HCT116 (cell line): Measurements from ENCODE around the gene SNX3. TPM values are rescaled to one million over a fixed set of nuclear protein-coding genes. Genes with fewer than 3 reads are reported as not detected.

Experiments used
- ATAC-seq: fragments of 200-7000 bp; cut with Tn5 transposase; 2 replicates; pipeline ENCODE4 v1.9.1; 2020; ENCODE audit warnings: mild to moderate bottlenecking, moderate library complexity
- BruUV-seq: library from RNA; stranded (reverse); fragments of 400-500 nt; replicated peaks from 2 replicates; lab custom pipeline; 2021; lab: Mats Ljungman, UMichigan
- CTCF ChIA-PET: fragments of 300-600 bp; sonication (Branson Sonifier 250); formaldehyde crosslinking; loops from one replicate; lab custom pipeline; 2021; ENCODE audit warnings: antibody characterized with exemption; lab: Charles Lee
- POLR2A ChIA-PET: fragments of 300-600, 350-600 bp; sonication (Branson Sonifier 250); formaldehyde crosslinking; loops from one replicate; lab custom pipeline; 2021; ENCODE audit warnings: antibody characterized with exemption; lab: Charles Lee
- RAD21 ChIA-PET, 2 experiments: fragments of 300-600 bp; sonication (Branson Sonifier 250); formaldehyde crosslinking; loops; one replicate each; lab custom pipeline; 2023; ENCODE audit warnings: low total read pairs in 2 of 2; ENCODE audit not compliant: uncharacterized antibody in 2 of 2, unreplicated experiment in 2 of 2, low non-redundant PET in 1 of 2; lab: Charles Lee
- DNase-seq: peaks from one replicate; pipeline ENCODE4 v3.0.0-alpha.2; 2010; ENCODE audit warnings: low read depth, low spot score
- H2AFZ ChIP-seq: fragments of 200-600 bp; shearing (Covaris generic), sonication (generic); 2 replicates; pipeline ENCODE4 v1.6.1; 2017; ENCODE audit warnings: low read depth, mixed run types, mixed read lengths, antibody characterized with exemption, low read length; ENCODE audit not compliant: poor library complexity, severe bottlenecking
- H3K27ac ChIP-seq: 2 replicates; pipeline ENCODE4 v1.5.1; 2012; ENCODE audit warnings: low read depth, low read length
- H3K27me3 ChIP-seq: fragments of 200-600 bp; sonication (generic); 2 replicates; pipeline ENCODE4 v1.6.1; 2016; ENCODE audit warnings: mixed run types, low read length, mixed read lengths; ENCODE audit not compliant: insufficient read depth
- H3K36me3 ChIP-seq, 2 experiments: fragments of 200-500 bp in 1 of 2; fragments of 200-600 bp in 1 of 2; sonication (Bioruptor generic) in 1 of 2; sonication (generic) in 1 of 2; 2 replicates each; pipeline versions ENCODE4 v1.5.1 to v1.6.1; 2014 to 2016; ENCODE audit warnings: low read length in 2 of 2, inconsistent platforms in 1 of 2, mixed read lengths in 1 of 2, mixed run types in 1 of 2; ENCODE audit not compliant: insufficient read depth in 2 of 2, control insufficient read depth in 1 of 2
- H3K4me1 ChIP-seq, 2 experiments: fragments of 200-600 bp in 1 of 2; sonication (generic) in 1 of 2; 2 replicates each; pipeline versions ENCODE4 v1.5.1 to v1.6.1; 2012 to 2017; ENCODE audit warnings: low read length in 2 of 2, inconsistent platforms in 1 of 2, mild to moderate bottlenecking in 1 of 2, mixed read lengths in 1 of 2, mixed run types in 1 of 2, moderate library complexity in 1 of 2; ENCODE audit not compliant: insufficient read depth in 2 of 2, control insufficient read depth in 1 of 2
- H3K4me2 ChIP-seq: fragments of 200-600 bp; sonication (generic); 2 replicates; pipeline ENCODE4 v1.6.1; 2017; ENCODE audit warnings: mixed run types, low read length, mixed read lengths
- H3K4me3 ChIP-seq, 2 experiments: fragments of 200-600 bp in 1 of 2; sonication (generic) in 1 of 2; replicated peaks in 1 of 2; 2 replicates each; pipeline ENCODE4 v1.5.1; 2011 to 2016; ENCODE audit warnings: low read length in 2 of 2, control low read depth in 1 of 2, low read depth in 1 of 2, mild to moderate bottlenecking in 1 of 2, mixed read lengths in 1 of 2, mixed run types in 1 of 2
- H3K79me2 ChIP-seq: fragments of 200-600 bp; sonication (generic); 2 replicates; pipeline ENCODE4 v1.6.1; 2017; ENCODE audit warnings: mild to moderate bottlenecking, mixed run types, low read length, moderate library complexity, mixed read lengths; ENCODE audit not compliant: insufficient read depth
- H3K9ac ChIP-seq: fragments of 200-600 bp; sonication (generic); 2 replicates; pipeline ENCODE4 v1.6.1; 2016; ENCODE audit warnings: low read length, mixed read lengths
- H3K9me2 ChIP-seq: fragments of 200-600 bp; sonication (generic), shearing (Covaris generic); 2 replicates; pipeline ENCODE4 v1.6.1; 2017; ENCODE audit warnings: mixed run types, mild to moderate bottlenecking, moderate library complexity; ENCODE audit not compliant: insufficient read depth
- H3K9me3 ChIP-seq, 2 experiments: fragments of 200-500 bp in 1 of 2; fragments of 200-600 bp in 1 of 2; sonication (Bioruptor generic) in 1 of 2; sonication (generic) in 1 of 2; 2 replicates each; pipeline ENCODE4 v1.6.1; 2014 to 2017; ENCODE audit warnings: low read length in 2 of 2, mixed read lengths in 2 of 2, inconsistent platforms in 1 of 2, low read depth in 1 of 2, mild to moderate bottlenecking in 1 of 2, mixed run types in 1 of 2, moderate library complexity in 1 of 2; ENCODE audit not compliant: control insufficient read depth in 1 of 2, insufficient read depth in 1 of 2
- H4K20me1 ChIP-seq: fragments of 200-600 bp; sonication (generic), shearing (Covaris generic); 2 replicates; pipeline ENCODE4 v1.6.1; 2017; ENCODE audit warnings: mixed run types, mild to moderate bottlenecking, moderate library complexity; ENCODE audit not compliant: insufficient read depth
- CEBPB ChIP-seq: IDR thresholded peaks from 2 replicates; pipeline ENCODE4 v1.6.1; 2012; ENCODE audit warnings: low read depth
- EZH2 ChIP-seq: fragments of 200-600 bp; sonication (generic); IDR thresholded peaks from 2 replicates; pipeline ENCODE4 v1.6.1; 2017; ENCODE audit warnings: antibody characterized with exemption, mixed run types
- JUND ChIP-seq: IDR thresholded peaks from 2 replicates; pipeline ENCODE4 v1.6.1; 2012
- POLR2AphosphoS5 ChIP-seq: IDR thresholded peaks from 2 replicates; pipeline ENCODE4 v1.6.1; 2011; ENCODE audit warnings: mild to moderate bottlenecking, low read depth, low read length, moderate library complexity
- RAD21 ChIP-seq: IDR thresholded peaks from 2 replicates; pipeline ENCODE4 v1.6.1; 2012; ENCODE audit warnings: low read depth, mild to moderate bottlenecking
- SRF ChIP-seq: IDR thresholded peaks from 2 replicates; pipeline ENCODE4 v1.6.1; 2012; ENCODE audit warnings: low read depth
- YY1 ChIP-seq: IDR thresholded peaks from 2 replicates; pipeline ENCODE4 v1.6.1; 2011; ENCODE audit warnings: low read length, low read depth, moderate library complexity, mild to moderate bottlenecking; ENCODE audit not compliant: insufficient replicate concordance; ENCODE audit errors: extremely low read depth
- ZFX ChIP-seq: fragments of 450-650 bp; IDR thresholded peaks from 2 replicates; pipeline ENCODE4 v1.6.1; 2017
- intact Hi-C: fragments of 100-400 bp; cut with micrococcal nuclease; formaldehyde crosslinking; loops from 2 replicates; pipeline ENCODE4 v1.10.0; 2022
- total RNA-seq: library from RNA; stranded (reverse); gene quantifications from one replicate; pipeline ENCODE4 v1.2.1, GENCODE V29; 2021; ENCODE audit not compliant: unreplicated experiment
- TF ChIP-seq, protein P1 (sequence below), 3 experiments: fragments of 200-600 bp in 1 of 3; sonication (generic) in 1 of 3; IDR thresholded peaks in 2 of 3; conservative IDR thresholded peaks in 1 of 3; 2 replicates each; pipeline ENCODE4 v1.5.1; 2012 to 2017; ENCODE audit warnings: low read depth in 2 of 3, low read length in 2 of 3, antibody characterized with exemption in 1 of 3, borderline replicate concordance in 1 of 3, control low read depth in 1 of 3, mild to moderate bottlenecking in 1 of 3, mixed read lengths in 1 of 3, mixed run types in 1 of 3, moderate library complexity in 1 of 3; ENCODE audit not compliant: insufficient read depth in 1 of 3
- TF ChIP-seq, protein P2 (sequence below): IDR thresholded peaks from 2 replicates; pipeline ENCODE4 v1.6.1; 2012; ENCODE audit warnings: low read depth
- TF ChIP-seq, protein P3 (sequence below): IDR thresholded peaks from 2 replicates; pipeline ENCODE4 v1.6.1; 2012

SNX3 gene
- total RNA-seq, 1 experiment from 2014 or later: 111 TPM

DNA sequence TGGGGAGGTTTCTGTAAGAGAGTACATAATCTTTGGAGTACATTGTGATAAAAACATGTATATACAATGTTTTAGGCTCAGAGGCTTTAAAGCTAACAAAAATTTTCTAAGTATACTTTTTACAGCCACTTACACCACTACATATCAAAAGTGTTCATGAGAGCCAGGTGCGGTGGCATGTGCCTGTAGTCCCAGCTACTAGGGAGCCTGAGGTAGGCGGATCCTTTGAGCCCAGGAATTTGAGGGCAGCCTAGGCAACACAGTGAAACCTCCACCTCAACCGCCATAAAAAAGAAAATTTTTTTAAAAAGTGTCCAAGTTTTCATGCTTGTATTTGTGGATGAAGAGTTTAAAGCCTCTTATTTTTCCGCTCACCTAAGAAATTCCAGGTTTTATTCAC, 22.5 kb downstream of the SNX3 start:
- Histone ChIP-seq H3K4me2 (no peak overlapping the region), H3K9me3 (peaks cover 5 to 7% of the 10 kb centered on the region in 2 experiments; a peak in 1 of 4 replicates), H4K20me1 (0 out of 2 replicates have a peak, but pooled peaks cover 9% of the 10 kb centered on the region), H3K9ac (no peak overlapping the region), H3K9me2 (no peaks in the 10 kb centered on the region), H3K27me3 (no peaks in the 10 kb centered on the region), H2AFZ (no peak overlapping the region), H3K36me3 (no peaks in the 10 kb centered on the region), H3K27ac (no peak overlapping the region), H3K4me1 (no peaks in the 10 kb centered on the region), H3K79me2 (peaks cover 85% of the 10 kb centered on the region), H3K4me3 (no peak overlapping the region)
- TF ChIP-seq CEBPB (no peak), JUND (no peak), EZH2 (no peak), SRF (no peak), POLR2AphosphoS5 (no peak), ZFX (no peak), RAD21 (no peak), YY1 (no peak)
- TF ChIP-seq, protein P1, sequence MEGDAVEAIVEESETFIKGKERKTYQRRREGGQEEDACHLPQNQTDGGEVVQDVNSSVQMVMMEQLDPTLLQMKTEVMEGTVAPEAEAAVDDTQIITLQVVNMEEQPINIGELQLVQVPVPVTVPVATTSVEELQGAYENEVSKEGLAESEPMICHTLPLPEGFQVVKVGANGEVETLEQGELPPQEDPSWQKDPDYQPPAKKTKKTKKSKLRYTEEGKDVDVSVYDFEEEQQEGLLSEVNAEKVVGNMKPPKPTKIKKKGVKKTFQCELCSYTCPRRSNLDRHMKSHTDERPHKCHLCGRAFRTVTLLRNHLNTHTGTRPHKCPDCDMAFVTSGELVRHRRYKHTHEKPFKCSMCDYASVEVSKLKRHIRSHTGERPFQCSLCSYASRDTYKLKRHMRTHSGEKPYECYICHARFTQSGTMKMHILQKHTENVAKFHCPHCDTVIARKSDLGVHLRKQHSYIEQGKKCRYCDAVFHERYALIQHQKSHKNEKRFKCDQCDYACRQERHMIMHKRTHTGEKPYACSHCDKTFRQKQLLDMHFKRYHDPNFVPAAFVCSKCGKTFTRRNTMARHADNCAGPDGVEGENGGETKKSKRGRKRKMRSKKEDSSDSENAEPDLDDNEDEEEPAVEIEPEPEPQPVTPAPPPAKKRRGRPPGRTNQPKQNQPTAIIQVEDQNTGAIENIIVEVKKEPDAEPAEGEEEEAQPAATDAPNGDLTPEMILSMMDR (IDR thresholded peaks at IDR 0.05 in 2 of 3, conservative IDR thresholded peaks at IDR 0.05 in 1 of 3; ENCODE audit: borderline replicate concordance in 1 of 3, insufficient read depth in 1 of 3, low read depth in 2 of 3, low read length in 2 of 3): no peak
- TF ChIP-seq, protein P2, sequence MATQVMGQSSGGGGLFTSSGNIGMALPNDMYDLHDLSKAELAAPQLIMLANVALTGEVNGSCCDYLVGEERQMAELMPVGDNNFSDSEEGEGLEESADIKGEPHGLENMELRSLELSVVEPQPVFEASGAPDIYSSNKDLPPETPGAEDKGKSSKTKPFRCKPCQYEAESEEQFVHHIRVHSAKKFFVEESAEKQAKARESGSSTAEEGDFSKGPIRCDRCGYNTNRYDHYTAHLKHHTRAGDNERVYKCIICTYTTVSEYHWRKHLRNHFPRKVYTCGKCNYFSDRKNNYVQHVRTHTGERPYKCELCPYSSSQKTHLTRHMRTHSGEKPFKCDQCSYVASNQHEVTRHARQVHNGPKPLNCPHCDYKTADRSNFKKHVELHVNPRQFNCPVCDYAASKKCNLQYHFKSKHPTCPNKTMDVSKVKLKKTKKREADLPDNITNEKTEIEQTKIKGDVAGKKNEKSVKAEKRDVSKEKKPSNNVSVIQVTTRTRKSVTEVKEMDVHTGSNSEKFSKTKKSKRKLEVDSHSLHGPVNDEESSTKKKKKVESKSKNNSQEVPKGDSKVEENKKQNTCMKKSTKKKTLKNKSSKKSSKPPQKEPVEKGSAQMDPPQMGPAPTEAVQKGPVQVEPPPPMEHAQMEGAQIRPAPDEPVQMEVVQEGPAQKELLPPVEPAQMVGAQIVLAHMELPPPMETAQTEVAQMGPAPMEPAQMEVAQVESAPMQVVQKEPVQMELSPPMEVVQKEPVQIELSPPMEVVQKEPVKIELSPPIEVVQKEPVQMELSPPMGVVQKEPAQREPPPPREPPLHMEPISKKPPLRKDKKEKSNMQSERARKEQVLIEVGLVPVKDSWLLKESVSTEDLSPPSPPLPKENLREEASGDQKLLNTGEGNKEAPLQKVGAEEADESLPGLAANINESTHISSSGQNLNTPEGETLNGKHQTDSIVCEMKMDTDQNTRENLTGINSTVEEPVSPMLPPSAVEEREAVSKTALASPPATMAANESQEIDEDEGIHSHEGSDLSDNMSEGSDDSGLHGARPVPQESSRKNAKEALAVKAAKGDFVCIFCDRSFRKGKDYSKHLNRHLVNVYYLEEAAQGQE: no peak
- TF ChIP-seq, protein P3, sequence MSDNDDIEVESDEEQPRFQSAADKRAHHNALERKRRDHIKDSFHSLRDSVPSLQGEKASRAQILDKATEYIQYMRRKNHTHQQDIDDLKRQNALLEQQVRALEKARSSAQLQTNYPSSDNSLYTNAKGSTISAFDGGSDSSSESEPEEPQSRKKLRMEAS: no peak
- no peak for ATAC-seq
- ChIA-PET RAD21 (no interaction called here), CTCF (no interaction called here), POLR2A (no interaction called here)
- no TSS peak for BruUV-seq
- intact Hi-C loops: no loop called here
- no peak for DNase-seq
